ENCODE data around the gene HOXA11.

Gene HOXA11

GRCh38 chr7:27193335-27194001 lies 8.4 kb upstream of the HOXA11 start:
- H3K9me3 Mint-ChIP-seq = no peaks in the 10 kb centered on the region
- no peak overlapping the region for H3K27ac Mint-ChIP-seq
- peaks cover 40% of the 10 kb centered on the region for H3K4me1 Mint-ChIP-seq (ENCODE audit: low read depth)
- intact Hi-C loops (cut with micrococcal nuclease) = loop anchor here (5.0 kb wide), 1 partner anchor 894 kb away; no protein-coding TSS in a partner anchor
- H3K36me3 Mint-ChIP-seq (ENCODE audit: low read depth) = no peaks in the 10 kb centered on the region
- peaks cover 86% of the 10 kb centered on the region for H3K27me3 Mint-ChIP-seq
- no peak overlapping the region for H3K4me3 Mint-ChIP-seq

- Mint-ChIP-seq H3K4me3 (peak overlapping the region; percentile 63), H3K27ac (no peak overlapping the region), H3K36me3 (ENCODE audit: low read depth) (no peaks in the 10 kb centered on the region), H3K9me3 (no peaks in the 10 kb centered on the region), H3K4me1 (ENCODE audit: low read depth) (peaks cover 40% of the 10 kb centered on the region), H3K27me3 (peaks cover 86% of the 10 kb centered on the region)
- intact Hi-C loops (cut with micrococcal nuclease) = loop anchor here (5.0 kb wide), 1 partner anchor 895 kb away; no protein-coding TSS in a partner anchor
Observed at GRCh38 chr7:27192546-27193334, 7.7 kb upstream of the HOXA11 start.

GRCh38 chr7:27191833-27192545 lies 7.0 kb upstream of the HOXA11 start:
- Mint-ChIP-seq H3K4me3 (peak overlapping the region; percentile 63), H3K36me3 (ENCODE audit: low read depth) (no peaks in the 10 kb centered on the region), H3K27ac (no peak overlapping the region), H3K27me3 (peaks cover 89% of the 10 kb centered on the region), H3K9me3 (no peaks in the 10 kb centered on the region), H3K4me1 (ENCODE audit: low read depth) (peaks cover 39% of the 10 kb centered on the region)
- intact Hi-C loops (cut with micrococcal nuclease) = loop anchor here (5.0 kb wide), 1 partner anchor 895 kb away; no protein-coding TSS in a partner anchor

GRCh38 chr7:27191161-27191731 lies 6.2 kb upstream of the HOXA11 start:
- Mint-ChIP-seq H3K4me3 (no peak overlapping the region), H3K27me3 (peaks cover 90% of the 10 kb centered on the region), H3K36me3 (ENCODE audit: low read depth) (no peaks in the 10 kb centered on the region), H3K9me3 (no peaks in the 10 kb centered on the region), H3K27ac (no peak overlapping the region), H3K4me1 (ENCODE audit: low read depth) (peaks cover 42% of the 10 kb centered on the region)
- intact Hi-C loops (cut with micrococcal nuclease) = loop anchor here (5.0 kb wide), 1 partner anchor 896 kb away; no protein-coding TSS in a partner anchor

GRCh38 chr7:27189997-27190748 lies 5.1 kb upstream of the HOXA11 start:
- no peaks in the 10 kb centered on the region for H3K9me3 Mint-ChIP-seq
- H3K27ac Mint-ChIP-seq = no peak overlapping the region
- H3K27me3 Mint-ChIP-seq = peaks cover 95% of the 10 kb centered on the region

GRCh38 chr7:27189295-27189996 lies 4.4 kb upstream of the HOXA11 start:
- H3K27me3 Mint-ChIP-seq = peaks cover 95% of the 10 kb centered on the region
- H3K4me1 Mint-ChIP-seq (ENCODE audit: low read depth) = peaks cover 60% of the 10 kb centered on the region
- peak overlapping the region; percentile 21 for H3K27ac Mint-ChIP-seq
- peak overlapping the region; percentile 74 for H3K4me3 Mint-ChIP-seq
- H3K36me3 Mint-ChIP-seq (ENCODE audit: low read depth) = no peaks in the 10 kb centered on the region
- intact Hi-C loops (cut with micrococcal nuclease) = no loop called here
- no peaks in the 10 kb centered on the region for H3K9me3 Mint-ChIP-seq

More at GRCh38 chr7:27189997-27190748, 5.1 kb upstream of the HOXA11 start:
- intact Hi-C loops (cut with micrococcal nuclease) = loop anchor here (5.0 kb wide), 1 partner anchor 897 kb away; no protein-coding TSS in a partner anchor
- H3K4me3 Mint-ChIP-seq = no peak overlapping the region
- peaks cover 52% of the 10 kb centered on the region for H3K4me1 Mint-ChIP-seq (ENCODE audit: low read depth)
- no peaks in the 10 kb centered on the region for H3K36me3 Mint-ChIP-seq (ENCODE audit: low read depth)

GRCh38 chr7:27188386-27189294 lies 3.6 kb upstream of the HOXA11 start:
- peaks cover 60% of the 10 kb centered on the region for H3K4me1 Mint-ChIP-seq (ENCODE audit: low read depth)
- H3K4me3 Mint-ChIP-seq = peak overlapping the region; percentile 74
- H3K27ac Mint-ChIP-seq = peak overlapping the region; percentile 21
- peaks cover 95% of the 10 kb centered on the region for H3K27me3 Mint-ChIP-seq
- intact Hi-C loops (cut with micrococcal nuclease) = no loop called here
- no peaks in the 10 kb centered on the region for H3K9me3 Mint-ChIP-seq
- no peaks in the 10 kb centered on the region for H3K36me3 Mint-ChIP-seq (ENCODE audit: low read depth)

GRCh38 chr7:27187475-27188385 lies 2.7 kb upstream of the HOXA11 start:
- Mint-ChIP-seq H3K4me1 (ENCODE audit: low read depth) (peaks cover 65% of the 10 kb centered on the region), H3K4me3 (peak overlapping the region; percentile 74), H3K9me3 (no peaks in the 10 kb centered on the region), H3K27me3 (peaks cover 95% of the 10 kb centered on the region), H3K36me3 (ENCODE audit: low read depth) (no peaks in the 10 kb centered on the region), H3K27ac (peak overlapping the region; percentile 21)
- intact Hi-C loops (cut with micrococcal nuclease) = no loop called here

- Mint-ChIP-seq H3K9me3 (no peaks in the 10 kb centered on the region), H3K27ac (no peak overlapping the region), H3K4me1 (ENCODE audit: low read depth) (peaks cover 61% of the 10 kb centered on the region), H3K27me3 (peaks cover 97% of the 10 kb centered on the region), H3K36me3 (ENCODE audit: low read depth) (no peaks in the 10 kb centered on the region), H3K4me3 (no peak overlapping the region)
- intact Hi-C loops (cut with micrococcal nuclease) = no loop called here
Observed at GRCh38 chr7:27186668-27187474, 1.8 kb upstream of the HOXA11 start.

GRCh38 chr7:27185854-27186667 lies 1.0 kb upstream of the HOXA11 start:
- no peak overlapping the region for H3K27ac Mint-ChIP-seq
- H3K4me3 Mint-ChIP-seq = peak overlapping the region; percentile 21
- H3K27me3 Mint-ChIP-seq = peaks cover 96% of the 10 kb centered on the region
- H3K9me3 Mint-ChIP-seq = no peaks in the 10 kb centered on the region
- intact Hi-C loops (cut with micrococcal nuclease) = no loop called here
- H3K4me1 Mint-ChIP-seq (ENCODE audit: low read depth) = peaks cover 55% of the 10 kb centered on the region
- H3K36me3 Mint-ChIP-seq (ENCODE audit: low read depth) = no peaks in the 10 kb centered on the region
